ENCODE results near the gene FCER1A.
"Not testable (repeated sequence)": the region's sequence is repeated elsewhere in the genome, so short reads cannot be mapped to it uniquely, and the experiment has no call there.

The FCER1A gene

GRCh38 chr1:159302095-159302494, at the start of gene FCER1A:
FCER1A (plus strand) TSS chr1:159302336; CDS start chr1:159302365, 29 bp downstream.
- no peak for DNase-seq

- DNase-seq = no peak
Measured at GRCh38 chr1:159261311-159261710, 40.8 kb upstream of the FCER1A start.

- DNase-seq = no peak
Measured at GRCh38 chr1:159261721-159262494, 40.2 kb upstream of the FCER1A start.

DNA sequence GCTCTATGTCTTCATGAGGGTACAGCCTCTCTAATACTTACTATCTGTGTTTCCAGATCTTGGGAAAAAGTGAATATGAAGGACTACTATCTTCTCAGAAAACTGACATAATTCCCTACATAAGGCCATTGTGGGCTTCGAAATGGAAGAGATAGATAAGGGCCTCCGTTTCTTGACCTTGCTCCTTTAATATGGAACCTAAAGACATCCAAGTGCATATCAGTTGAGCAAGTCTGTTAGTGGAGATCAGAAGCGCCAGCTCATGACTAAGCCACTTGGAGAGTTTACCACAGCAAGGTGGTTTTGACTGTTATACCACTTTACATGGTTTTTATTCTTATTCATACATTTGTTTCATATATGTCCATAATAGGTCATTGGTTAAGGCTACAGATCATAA, 35.3 kb upstream of the FCER1A start:
- DNase-seq = no peak

DNA sequence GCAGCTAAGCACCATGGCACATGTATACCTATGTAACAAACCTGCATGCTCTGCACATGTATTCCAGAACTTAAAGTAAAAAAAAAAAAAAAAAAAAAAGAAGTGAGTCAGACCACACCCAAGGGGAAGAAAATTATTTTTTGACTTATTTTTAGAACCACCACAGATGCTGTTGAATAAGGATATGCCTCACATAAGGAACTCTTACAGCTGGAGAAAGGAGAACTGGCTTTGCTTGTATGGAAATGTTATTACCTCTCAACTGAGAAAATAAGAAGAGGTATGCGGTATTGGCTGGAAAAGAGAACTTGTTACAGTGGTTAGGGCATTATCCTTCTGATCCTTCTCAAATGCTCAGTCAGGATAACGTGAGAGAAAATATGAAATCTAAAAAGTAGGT, 27.5 kb upstream of the FCER1A start:
- no peak for DNase-seq

GRCh38 chr1:159275891-159276290, 26.2 kb upstream of the FCER1A start:
- DNase-seq = no peak

GRCh38 chr1:159279773-159280172, 22.4 kb upstream of the FCER1A start:
- no peak for DNase-seq

DNA sequence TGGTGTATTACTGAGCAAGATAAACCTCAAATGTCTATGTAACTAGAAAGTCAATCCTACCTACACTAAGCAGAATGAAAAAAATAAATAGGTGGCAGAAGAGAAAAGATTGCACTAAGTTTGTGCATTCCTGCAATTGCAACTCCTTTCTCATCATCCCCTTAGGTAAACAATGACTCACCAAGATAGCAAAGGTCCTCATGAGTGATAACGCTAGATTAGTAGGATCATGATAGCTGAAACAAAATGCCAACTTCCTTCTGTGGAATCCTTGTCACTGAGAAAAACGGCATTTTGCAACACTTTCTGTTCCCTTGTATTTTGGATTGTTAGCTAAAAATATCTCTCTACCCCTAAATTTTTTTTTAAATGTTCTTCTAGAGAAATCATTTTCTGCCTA, 20.0 kb upstream of the FCER1A start:
- no peak for DNase-seq

DNA sequence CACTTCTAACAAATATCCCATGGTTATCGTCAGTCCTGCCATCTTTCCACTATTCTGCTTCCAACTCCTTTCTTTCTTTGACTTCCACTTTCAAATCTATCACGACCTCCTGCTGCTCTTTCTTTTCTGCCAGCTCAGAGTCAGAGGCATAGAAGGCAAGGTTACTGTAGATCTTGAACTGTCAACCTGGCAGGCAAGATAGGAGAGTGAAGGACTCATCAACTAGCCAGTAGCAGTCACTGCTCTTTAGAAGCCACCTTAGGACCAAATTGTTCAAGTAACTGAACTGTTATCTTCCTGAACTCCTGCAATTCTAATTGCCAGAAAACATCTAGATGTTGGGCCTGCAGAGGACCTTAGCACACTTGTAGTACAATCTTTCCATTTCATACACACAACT, 13.1 kb upstream of the FCER1A start:
- DNase-seq = no peak

DNA sequence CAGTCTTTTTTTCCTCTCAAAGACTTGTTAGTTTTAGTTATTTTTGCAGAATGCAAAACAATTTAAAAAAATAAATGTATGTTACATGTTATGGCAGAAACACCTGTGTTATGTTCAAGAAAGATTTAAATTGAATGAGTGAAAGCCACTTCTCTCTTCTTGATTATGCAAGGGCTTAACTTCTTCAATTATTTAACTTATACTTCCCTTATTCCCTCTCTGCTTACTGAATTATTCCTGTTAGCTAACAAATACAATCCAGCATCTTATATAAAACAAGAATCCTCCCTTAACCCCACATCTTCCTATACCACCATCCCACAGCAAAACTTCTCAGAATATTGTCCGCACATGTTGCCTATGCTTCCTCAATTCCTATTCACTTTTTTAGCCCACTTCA, 10.7 kb upstream of the FCER1A start:
- DNase-seq = no peak

GRCh38 chr1:159296706-159297375, 5.3 kb upstream of the FCER1A start:
- DNase-seq = no peak

DNA sequence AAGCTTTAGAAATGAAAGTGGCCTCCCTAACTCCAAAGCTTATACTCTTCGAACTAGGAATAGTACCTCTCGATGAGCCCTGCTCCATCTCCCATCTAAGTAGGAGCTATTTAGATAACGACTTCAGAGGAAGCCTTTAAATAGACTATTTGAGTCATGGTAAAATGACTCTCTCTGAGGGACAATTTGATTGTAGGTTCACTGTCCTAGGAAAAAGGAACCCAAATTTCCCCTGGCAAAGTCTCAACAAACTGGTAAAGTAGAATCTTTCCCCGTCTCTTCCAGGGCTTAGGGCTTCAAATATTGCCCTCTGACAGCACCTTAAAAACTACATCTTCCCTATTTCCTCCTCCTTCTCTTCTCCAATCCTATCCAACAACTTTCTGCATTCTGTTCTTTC, 2.0 kb upstream of the FCER1A start:
- DNase-seq = no peak

GRCh38 chr1:159307346-159308020, 5.3 kb downstream of the FCER1A start:
- no peak for DNase-seq

GRCh38 chr1:159311679-159312078, 9.5 kb downstream of the FCER1A start:
- DNase-seq = no peak

DNA sequence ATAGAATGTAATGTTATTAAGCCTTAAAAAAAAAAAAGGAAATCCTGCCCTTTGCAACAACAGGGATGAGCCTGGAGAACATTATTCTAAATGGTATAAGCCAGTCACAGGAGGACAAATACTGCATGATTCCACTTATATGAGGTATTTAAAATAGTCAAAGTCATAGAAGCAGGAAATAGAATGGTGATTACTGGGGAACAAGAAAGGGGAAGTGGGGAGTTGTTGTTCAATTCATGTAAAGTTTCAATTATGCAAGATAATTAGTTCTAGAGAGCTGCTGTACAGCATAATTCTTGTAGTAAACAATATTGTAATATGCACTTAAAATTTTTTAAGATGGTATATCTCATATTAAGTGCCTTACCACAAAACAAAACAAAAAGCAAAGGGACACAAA, 13.2 kb downstream of the FCER1A start:
- DNase-seq = no peak

GRCh38 chr1:159318784-159319551, 16.8 kb downstream of the FCER1A start:
- DNase-seq = no peak

- DNase-seq = no peak
Measured at GRCh38 chr1:159334797-159335196, 32.7 kb downstream of the FCER1A start.

DNA sequence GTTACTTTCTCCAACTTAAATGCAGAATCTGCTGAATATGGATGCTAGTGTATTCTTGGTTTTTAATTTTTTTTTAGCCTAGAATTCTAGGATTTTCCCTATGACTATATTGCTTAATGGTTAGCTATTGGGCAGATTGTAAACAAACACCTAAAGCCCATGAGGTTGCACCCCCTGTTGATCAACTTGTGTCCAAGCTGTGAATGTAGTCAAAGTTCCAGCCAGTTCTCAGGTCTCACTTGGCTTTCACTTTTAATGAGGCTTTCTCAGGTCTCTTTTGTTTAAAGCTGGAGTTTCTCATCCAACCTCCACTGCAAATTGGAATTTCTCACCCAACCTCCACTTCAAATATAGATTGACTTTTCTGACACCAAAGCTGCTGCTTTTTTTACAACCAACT, 35.9 kb downstream of the FCER1A start:
- no peak for DNase-seq

GRCh38 chr1:159339536-159339935, 37.4 kb downstream of the FCER1A start:
- no peak for DNase-seq

DNA sequence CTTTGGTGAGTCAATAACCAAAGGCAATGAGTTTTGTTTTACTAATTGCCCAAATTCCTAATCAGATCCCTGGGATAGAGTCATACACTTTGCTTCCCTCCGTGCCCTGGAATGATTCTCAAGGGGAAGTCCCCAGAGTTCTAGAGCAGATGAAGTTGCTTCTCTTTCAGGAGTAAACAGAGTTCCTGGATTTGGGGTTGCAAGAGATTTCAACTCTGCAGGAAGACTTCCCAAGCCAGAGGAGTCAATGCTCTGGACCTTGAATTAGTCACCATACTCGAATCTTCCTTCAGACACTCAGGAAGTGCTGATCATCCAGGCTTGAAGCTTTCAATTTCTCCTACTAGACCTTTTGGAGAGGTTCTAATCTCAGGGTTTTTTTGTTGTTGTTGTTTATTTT, 39.6 kb downstream of the FCER1A start:
- DNase-seq = no peak

- no peak for DNase-seq
Measured at GRCh38 chr1:159342761-159343425, 40.8 kb downstream of the FCER1A start.

GRCh38 chr1:159349374-159349773, 47.2 kb downstream of the FCER1A start:
- not testable (repeated sequence) for DNase-seq

GRCh38 chr1:159352436-159352835, 50.3 kb downstream of the FCER1A start:
- no peak for DNase-seq
